HCT116 (cell line): Measurements from ENCODE around the gene STON2. TPM values are rescaled to one million over a fixed set of nuclear protein-coding genes. Genes with fewer than 3 reads are reported as not detected.

Experiments used
- ATAC-seq: fragments of 200-7000 bp; cut with Tn5 transposase; 2 replicates; pipeline ENCODE4 v1.9.1; 2020; ENCODE audit warnings: mild to moderate bottlenecking, moderate library complexity
- BruUV-seq: library from RNA; stranded (reverse); fragments of 400-500 nt; replicated peaks from 2 replicates; lab custom pipeline; 2021; lab: Mats Ljungman, UMichigan
- CTCF ChIA-PET: fragments of 300-600 bp; sonication (Branson Sonifier 250); formaldehyde crosslinking; loops from one replicate; lab custom pipeline; 2021; ENCODE audit warnings: antibody characterized with exemption; lab: Charles Lee
- POLR2A ChIA-PET: fragments of 300-600, 350-600 bp; sonication (Branson Sonifier 250); formaldehyde crosslinking; loops from one replicate; lab custom pipeline; 2021; ENCODE audit warnings: antibody characterized with exemption; lab: Charles Lee
- RAD21 ChIA-PET, 2 experiments: fragments of 300-600 bp; sonication (Branson Sonifier 250); formaldehyde crosslinking; loops; one replicate each; lab custom pipeline; 2023; ENCODE audit warnings: low total read pairs in 2 of 2; ENCODE audit not compliant: uncharacterized antibody in 2 of 2, unreplicated experiment in 2 of 2, low non-redundant PET in 1 of 2; lab: Charles Lee
- DNase-seq: peaks from one replicate; pipeline ENCODE4 v3.0.0-alpha.2; 2010; ENCODE audit warnings: low read depth, low spot score
- H2AFZ ChIP-seq: fragments of 200-600 bp; shearing (Covaris generic), sonication (generic); 2 replicates; pipeline ENCODE4 v1.6.1; 2017; ENCODE audit warnings: low read depth, mixed run types, mixed read lengths, antibody characterized with exemption, low read length; ENCODE audit not compliant: poor library complexity, severe bottlenecking
- H3K27ac ChIP-seq: 2 replicates; pipeline ENCODE4 v1.5.1; 2012; ENCODE audit warnings: low read depth, low read length
- H3K27me3 ChIP-seq: fragments of 200-600 bp; sonication (generic); 2 replicates; pipeline ENCODE4 v1.6.1; 2016; ENCODE audit warnings: mixed run types, low read length, mixed read lengths; ENCODE audit not compliant: insufficient read depth
- H3K36me3 ChIP-seq, 2 experiments: fragments of 200-500 bp in 1 of 2; fragments of 200-600 bp in 1 of 2; sonication (Bioruptor generic) in 1 of 2; sonication (generic) in 1 of 2; 2 replicates each; pipeline versions ENCODE4 v1.5.1 to v1.6.1; 2014 to 2016; ENCODE audit warnings: low read length in 2 of 2, inconsistent platforms in 1 of 2, mixed read lengths in 1 of 2, mixed run types in 1 of 2; ENCODE audit not compliant: insufficient read depth in 2 of 2, control insufficient read depth in 1 of 2
- H3K4me1 ChIP-seq, 2 experiments: fragments of 200-600 bp in 1 of 2; sonication (generic) in 1 of 2; 2 replicates each; pipeline versions ENCODE4 v1.5.1 to v1.6.1; 2012 to 2017; ENCODE audit warnings: low read length in 2 of 2, inconsistent platforms in 1 of 2, mild to moderate bottlenecking in 1 of 2, mixed read lengths in 1 of 2, mixed run types in 1 of 2, moderate library complexity in 1 of 2; ENCODE audit not compliant: insufficient read depth in 2 of 2, control insufficient read depth in 1 of 2
- H3K4me2 ChIP-seq: fragments of 200-600 bp; sonication (generic); 2 replicates; pipeline ENCODE4 v1.6.1; 2017; ENCODE audit warnings: mixed run types, low read length, mixed read lengths
- H3K4me3 ChIP-seq, 2 experiments: fragments of 200-600 bp in 1 of 2; sonication (generic) in 1 of 2; replicated peaks in 1 of 2; 2 replicates each; pipeline ENCODE4 v1.5.1; 2011 to 2016; ENCODE audit warnings: low read length in 2 of 2, control low read depth in 1 of 2, low read depth in 1 of 2, mild to moderate bottlenecking in 1 of 2, mixed read lengths in 1 of 2, mixed run types in 1 of 2
- H3K79me2 ChIP-seq: fragments of 200-600 bp; sonication (generic); 2 replicates; pipeline ENCODE4 v1.6.1; 2017; ENCODE audit warnings: mild to moderate bottlenecking, mixed run types, low read length, moderate library complexity, mixed read lengths; ENCODE audit not compliant: insufficient read depth
- H3K9ac ChIP-seq: fragments of 200-600 bp; sonication (generic); 2 replicates; pipeline ENCODE4 v1.6.1; 2016; ENCODE audit warnings: low read length, mixed read lengths
- H3K9me2 ChIP-seq: fragments of 200-600 bp; sonication (generic), shearing (Covaris generic); 2 replicates; pipeline ENCODE4 v1.6.1; 2017; ENCODE audit warnings: mixed run types, mild to moderate bottlenecking, moderate library complexity; ENCODE audit not compliant: insufficient read depth
- H3K9me3 ChIP-seq, 2 experiments: fragments of 200-500 bp in 1 of 2; fragments of 200-600 bp in 1 of 2; sonication (Bioruptor generic) in 1 of 2; sonication (generic) in 1 of 2; 2 replicates each; pipeline ENCODE4 v1.6.1; 2014 to 2017; ENCODE audit warnings: low read length in 2 of 2, mixed read lengths in 2 of 2, inconsistent platforms in 1 of 2, low read depth in 1 of 2, mild to moderate bottlenecking in 1 of 2, mixed run types in 1 of 2, moderate library complexity in 1 of 2; ENCODE audit not compliant: control insufficient read depth in 1 of 2, insufficient read depth in 1 of 2
- H4K20me1 ChIP-seq: fragments of 200-600 bp; sonication (generic), shearing (Covaris generic); 2 replicates; pipeline ENCODE4 v1.6.1; 2017; ENCODE audit warnings: mixed run types, mild to moderate bottlenecking, moderate library complexity; ENCODE audit not compliant: insufficient read depth
- EZH2 ChIP-seq: fragments of 200-600 bp; sonication (generic); IDR thresholded peaks from 2 replicates; pipeline ENCODE4 v1.6.1; 2017; ENCODE audit warnings: antibody characterized with exemption, mixed run types
- EZH2phosphoT487 ChIP-seq: fragments of 200-600 bp; IDR thresholded peaks from 2 replicates; pipeline ENCODE4 v1.6.1; 2018; ENCODE audit warnings: antibody characterized with exemption, borderline replicate concordance
- RAD21 ChIP-seq: IDR thresholded peaks from 2 replicates; pipeline ENCODE4 v1.6.1; 2012; ENCODE audit warnings: low read depth, mild to moderate bottlenecking
- SIN3A ChIP-seq: IDR thresholded peaks from 2 replicates; pipeline ENCODE4 v1.6.1; 2012; ENCODE audit warnings: low read depth
- ZNF274 ChIP-seq: fragments of 200-500 bp; sonication (Bioruptor generic); IDR thresholded peaks from 2 replicates; pipeline ENCODE4 v1.6.1; 2014; ENCODE audit warnings: mild to moderate bottlenecking, low read depth, low read length, inconsistent platforms
- intact Hi-C: fragments of 100-400 bp; cut with micrococcal nuclease; formaldehyde crosslinking; loops from 2 replicates; pipeline ENCODE4 v1.10.0; 2022
- total RNA-seq: library from RNA; stranded (reverse); gene quantifications from one replicate; pipeline ENCODE4 v1.2.1, GENCODE V29; 2021; ENCODE audit not compliant: unreplicated experiment
- TF ChIP-seq, protein P1 (sequence below): IDR thresholded peaks from 2 replicates; pipeline ENCODE4 v1.6.1; 2012
- TF ChIP-seq, protein P2 (sequence below): IDR thresholded peaks from 2 replicates; pipeline ENCODE4 v1.6.1; 2011; ENCODE audit warnings: mild to moderate bottlenecking, low read length, moderate library complexity; ENCODE audit not compliant: insufficient replicate concordance; ENCODE audit errors: extremely low read depth
- TF ChIP-seq, protein P3 (sequence below): IDR thresholded peaks from 2 replicates; pipeline ENCODE4 v1.6.1; 2012; ENCODE audit warnings: low read depth

The STON2 gene
- total RNA-seq, 1 experiment from 2014 or later, result 4.1 TPM

DNA sequence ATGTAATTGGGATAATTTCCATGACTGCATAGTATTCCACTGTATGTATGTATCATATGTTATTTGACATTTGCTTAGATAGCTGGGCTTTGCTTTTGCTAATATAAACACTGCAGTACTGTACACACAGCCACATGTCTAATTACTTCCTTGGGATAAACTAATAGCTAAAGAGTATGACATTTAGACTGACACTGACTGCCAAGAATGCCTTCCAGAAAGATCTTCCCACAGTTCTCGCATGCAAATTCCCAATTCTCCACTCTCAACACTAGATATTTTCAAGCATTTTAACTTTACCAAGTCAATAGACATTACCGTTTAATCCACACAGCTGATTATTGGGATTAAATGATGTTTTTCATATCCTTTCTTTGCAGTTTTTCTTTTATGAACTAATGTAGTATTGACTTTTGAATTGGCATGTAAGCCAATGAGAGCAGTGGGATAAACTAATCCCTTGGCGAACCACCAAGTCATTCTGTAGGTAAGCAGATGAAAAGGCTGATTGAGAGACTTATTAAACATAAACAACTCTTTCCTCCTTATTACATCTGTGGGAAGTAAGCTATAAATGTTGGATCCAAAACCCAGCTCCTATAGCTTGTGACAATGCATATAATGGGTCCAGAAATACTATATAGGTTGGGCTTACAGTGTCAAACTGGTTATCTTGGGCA lies 55.5 kb downstream of the STON2 start:
- TF ChIP-seq EZH2phosphoT487, result no peak
- TF ChIP-seq ZNF274, result no peak
- no peak for TF ChIP-seq SIN3A
- TF ChIP-seq, protein P1, sequence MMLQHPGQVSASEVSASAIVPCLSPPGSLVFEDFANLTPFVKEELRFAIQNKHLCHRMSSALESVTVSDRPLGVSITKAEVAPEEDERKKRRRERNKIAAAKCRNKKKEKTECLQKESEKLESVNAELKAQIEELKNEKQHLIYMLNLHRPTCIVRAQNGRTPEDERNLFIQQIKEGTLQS, result no peak
- TF ChIP-seq EZH2, result no peak
- TF ChIP-seq, protein P2, sequence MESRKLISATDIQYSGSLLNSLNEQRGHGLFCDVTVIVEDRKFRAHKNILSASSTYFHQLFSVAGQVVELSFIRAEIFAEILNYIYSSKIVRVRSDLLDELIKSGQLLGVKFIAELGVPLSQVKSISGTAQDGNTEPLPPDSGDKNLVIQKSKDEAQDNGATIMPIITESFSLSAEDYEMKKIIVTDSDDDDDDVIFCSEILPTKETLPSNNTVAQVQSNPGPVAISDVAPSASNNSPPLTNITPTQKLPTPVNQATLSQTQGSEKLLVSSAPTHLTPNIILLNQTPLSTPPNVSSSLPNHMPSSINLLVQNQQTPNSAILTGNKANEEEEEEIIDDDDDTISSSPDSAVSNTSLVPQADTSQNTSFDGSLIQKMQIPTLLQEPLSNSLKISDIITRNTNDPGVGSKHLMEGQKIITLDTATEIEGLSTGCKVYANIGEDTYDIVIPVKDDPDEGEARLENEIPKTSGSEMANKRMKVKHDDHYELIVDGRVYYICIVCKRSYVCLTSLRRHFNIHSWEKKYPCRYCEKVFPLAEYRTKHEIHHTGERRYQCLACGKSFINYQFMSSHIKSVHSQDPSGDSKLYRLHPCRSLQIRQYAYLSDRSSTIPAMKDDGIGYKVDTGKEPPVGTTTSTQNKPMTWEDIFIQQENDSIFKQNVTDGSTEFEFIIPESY, result no peak
- TF ChIP-seq RAD21, result no peak
- TF ChIP-seq, protein P3, sequence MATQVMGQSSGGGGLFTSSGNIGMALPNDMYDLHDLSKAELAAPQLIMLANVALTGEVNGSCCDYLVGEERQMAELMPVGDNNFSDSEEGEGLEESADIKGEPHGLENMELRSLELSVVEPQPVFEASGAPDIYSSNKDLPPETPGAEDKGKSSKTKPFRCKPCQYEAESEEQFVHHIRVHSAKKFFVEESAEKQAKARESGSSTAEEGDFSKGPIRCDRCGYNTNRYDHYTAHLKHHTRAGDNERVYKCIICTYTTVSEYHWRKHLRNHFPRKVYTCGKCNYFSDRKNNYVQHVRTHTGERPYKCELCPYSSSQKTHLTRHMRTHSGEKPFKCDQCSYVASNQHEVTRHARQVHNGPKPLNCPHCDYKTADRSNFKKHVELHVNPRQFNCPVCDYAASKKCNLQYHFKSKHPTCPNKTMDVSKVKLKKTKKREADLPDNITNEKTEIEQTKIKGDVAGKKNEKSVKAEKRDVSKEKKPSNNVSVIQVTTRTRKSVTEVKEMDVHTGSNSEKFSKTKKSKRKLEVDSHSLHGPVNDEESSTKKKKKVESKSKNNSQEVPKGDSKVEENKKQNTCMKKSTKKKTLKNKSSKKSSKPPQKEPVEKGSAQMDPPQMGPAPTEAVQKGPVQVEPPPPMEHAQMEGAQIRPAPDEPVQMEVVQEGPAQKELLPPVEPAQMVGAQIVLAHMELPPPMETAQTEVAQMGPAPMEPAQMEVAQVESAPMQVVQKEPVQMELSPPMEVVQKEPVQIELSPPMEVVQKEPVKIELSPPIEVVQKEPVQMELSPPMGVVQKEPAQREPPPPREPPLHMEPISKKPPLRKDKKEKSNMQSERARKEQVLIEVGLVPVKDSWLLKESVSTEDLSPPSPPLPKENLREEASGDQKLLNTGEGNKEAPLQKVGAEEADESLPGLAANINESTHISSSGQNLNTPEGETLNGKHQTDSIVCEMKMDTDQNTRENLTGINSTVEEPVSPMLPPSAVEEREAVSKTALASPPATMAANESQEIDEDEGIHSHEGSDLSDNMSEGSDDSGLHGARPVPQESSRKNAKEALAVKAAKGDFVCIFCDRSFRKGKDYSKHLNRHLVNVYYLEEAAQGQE, result no peak
- Histone ChIP-seq H3K4me3 (no peak overlapping the region), H3K79me2 (no peaks in the 10 kb centered on the region), H3K4me1 (no peaks in the 10 kb centered on the region), H3K36me3 (no peaks in the 10 kb centered on the region), H3K27ac (no peak overlapping the region), H3K9me2 (no peaks in the 10 kb centered on the region), H3K9ac (no peak overlapping the region), H3K27me3 (no peaks in the 10 kb centered on the region), H3K9me3 (no peaks in the 10 kb centered on the region), H3K4me2 (no peak overlapping the region), H2AFZ (no peak overlapping the region), H4K20me1 (no peaks in the 10 kb centered on the region)
- RAD21 ChIA-PET, result no interaction called here
- ATAC-seq (no peak), DNase-seq (no peak)
- POLR2A ChIA-PET, result no interaction called here
- no TSS peak for BruUV-seq
- intact Hi-C loops, result no loop called here
- CTCF ChIA-PET, result no interaction called here
